Measurements from ENCODE around the gene RPL10.

The RPL10 gene

GRCh38 chrX:154401918-154402621 lies 3.9 kb downstream of the RPL10 start:
- no peak for DNase-seq

GRCh38 chrX:154402622-154403127 lies 4.5 kb downstream of the RPL10 start:
- DNase-seq, result no peak

- DNase-seq, result no peak
Measured at GRCh38 chrX:154403192-154403591, 5.0 kb downstream of the RPL10 start.

DNA sequence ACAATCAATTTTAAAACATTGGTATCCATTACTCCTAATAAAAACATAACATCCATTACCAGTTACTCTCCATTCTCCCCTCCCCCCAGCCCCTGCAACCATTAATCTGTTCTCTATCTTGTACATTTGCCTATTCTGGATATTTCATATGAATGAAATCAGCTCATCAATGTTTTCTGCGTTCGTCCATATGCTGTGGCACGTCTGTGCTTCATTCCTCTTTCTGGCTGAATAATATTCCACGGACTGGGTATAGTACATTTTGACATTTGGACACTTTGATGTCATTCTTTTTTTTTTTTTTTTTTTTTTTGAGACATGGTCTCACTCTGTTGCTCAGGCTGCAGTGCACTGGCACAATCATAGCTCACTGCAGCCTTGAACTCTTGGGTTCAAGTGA lies 5.7 kb downstream of the RPL10 start:
- DNase-seq, result no peak

DNA sequence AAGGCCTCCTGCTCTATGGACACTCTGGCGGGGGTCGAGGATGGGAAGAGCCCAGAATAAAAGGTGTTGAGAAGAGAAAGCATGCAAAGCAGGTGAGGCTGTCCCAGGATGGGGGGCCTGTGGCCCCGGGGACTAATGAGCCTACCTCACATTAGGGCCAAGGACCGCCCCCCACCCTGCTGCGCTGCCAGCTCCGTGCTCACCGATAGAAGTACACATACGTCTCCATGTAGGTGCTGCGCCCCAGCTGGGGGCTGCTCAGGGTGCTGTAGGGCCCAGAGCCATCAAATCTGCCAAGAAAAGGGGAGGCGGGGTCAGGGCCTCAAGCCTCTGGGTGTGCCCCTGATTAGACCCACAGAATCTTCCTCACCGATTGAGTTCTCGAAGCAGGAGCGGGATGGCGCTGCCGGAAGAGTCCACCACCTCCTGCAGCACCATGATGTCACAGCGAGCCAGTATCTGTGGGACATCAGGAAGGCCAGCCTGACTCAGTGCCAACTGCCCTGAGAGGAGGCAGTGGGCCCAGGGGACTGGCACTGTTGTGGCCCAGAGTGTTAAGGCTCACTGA lies 6.5 kb downstream of the RPL10 start:
- no peak for DNase-seq

DNA sequence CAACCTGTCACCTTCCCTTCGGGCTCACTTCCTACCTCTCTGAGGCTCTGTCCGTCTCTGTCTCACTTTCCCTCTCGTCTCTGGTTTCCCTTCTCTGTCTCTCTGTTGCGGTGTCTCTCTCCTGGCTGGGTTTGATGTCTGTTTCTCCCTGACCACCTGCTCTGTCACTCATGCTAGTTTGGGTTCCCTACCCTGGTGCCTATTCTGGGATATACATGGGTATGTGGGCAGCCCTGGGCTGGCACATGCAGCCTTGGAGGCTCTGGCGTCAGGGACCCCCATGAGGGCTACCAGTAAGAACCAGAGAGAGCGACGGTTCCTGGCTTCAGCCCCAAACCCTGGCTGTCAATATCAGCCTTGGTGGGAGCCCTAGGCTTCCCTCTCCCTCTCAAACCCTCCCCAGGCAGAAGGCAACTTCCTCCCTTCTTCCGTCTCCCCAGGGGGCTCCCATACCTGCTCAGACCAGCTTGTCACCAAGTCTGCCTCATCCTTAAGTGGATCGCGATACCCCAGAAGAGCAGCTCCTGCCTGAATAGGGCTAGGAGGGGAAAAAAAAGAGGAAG lies 10.6 kb downstream of the RPL10 start:
- DNase-seq, result no peak

- peak; percentile 81 for DNase-seq
Measured at GRCh38 chrX:154409222-154409871, 11.2 kb downstream of the RPL10 start, which contains the start of gene DNASE1L1. DNASE1L1 (minus strand) TSS chrX:154409254; CDS start chrX:154405568, 3,686 bp downstream.

- DNase-seq, result no peak
Measured at GRCh38 chrX:154411981-154412340, 13.8 kb downstream of the RPL10 start.

GRCh38 chrX:154412468-154412867 lies 14.3 kb downstream of the RPL10 start:
- no peak for DNase-seq

GRCh38 chrX:154413142-154413541 lies 15.0 kb downstream of the RPL10 start:
- no peak for DNase-seq

DNA sequence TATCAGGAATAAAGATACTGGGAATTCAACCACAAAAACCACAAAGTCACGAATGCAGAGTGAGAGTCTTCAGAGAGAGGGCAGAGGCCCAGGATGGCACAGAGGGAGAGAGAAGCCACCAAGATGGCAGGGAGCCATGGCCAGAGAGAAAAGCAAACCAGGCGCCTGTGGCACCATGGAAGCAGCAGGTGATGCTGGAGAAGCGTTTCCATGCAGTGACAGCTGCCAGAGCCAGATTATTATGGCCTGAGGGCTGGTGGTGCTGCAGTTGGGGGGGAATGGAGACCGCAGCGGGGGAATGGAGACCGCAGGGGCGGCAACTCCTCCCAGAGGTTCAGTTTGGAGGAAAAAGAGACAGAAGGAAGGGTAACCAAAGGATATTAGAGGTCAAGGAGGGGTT lies 19.0 kb downstream of the RPL10 start:
- no peak for DNase-seq

DNA sequence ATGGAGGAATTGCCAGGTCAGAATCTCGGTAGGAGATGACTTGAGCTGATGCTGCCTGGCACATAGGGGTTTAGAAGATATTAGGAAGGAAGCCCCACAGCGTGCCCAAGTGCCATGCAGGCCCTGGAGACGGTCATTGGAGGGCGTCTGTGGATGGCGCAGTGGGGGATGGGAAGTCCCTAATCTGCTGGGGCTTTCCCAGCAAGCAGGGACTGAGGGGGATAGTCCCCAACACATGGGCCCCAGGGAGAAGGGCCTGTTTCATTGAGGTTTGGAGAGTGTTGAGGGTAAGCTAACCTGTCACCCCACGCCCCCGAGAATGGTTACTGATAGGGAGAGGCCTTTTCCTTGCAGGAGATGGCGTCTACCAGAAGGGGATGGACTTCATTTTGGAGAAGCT lies 21.0 kb downstream of the RPL10 start:
- DNase-seq, result no peak

DNA sequence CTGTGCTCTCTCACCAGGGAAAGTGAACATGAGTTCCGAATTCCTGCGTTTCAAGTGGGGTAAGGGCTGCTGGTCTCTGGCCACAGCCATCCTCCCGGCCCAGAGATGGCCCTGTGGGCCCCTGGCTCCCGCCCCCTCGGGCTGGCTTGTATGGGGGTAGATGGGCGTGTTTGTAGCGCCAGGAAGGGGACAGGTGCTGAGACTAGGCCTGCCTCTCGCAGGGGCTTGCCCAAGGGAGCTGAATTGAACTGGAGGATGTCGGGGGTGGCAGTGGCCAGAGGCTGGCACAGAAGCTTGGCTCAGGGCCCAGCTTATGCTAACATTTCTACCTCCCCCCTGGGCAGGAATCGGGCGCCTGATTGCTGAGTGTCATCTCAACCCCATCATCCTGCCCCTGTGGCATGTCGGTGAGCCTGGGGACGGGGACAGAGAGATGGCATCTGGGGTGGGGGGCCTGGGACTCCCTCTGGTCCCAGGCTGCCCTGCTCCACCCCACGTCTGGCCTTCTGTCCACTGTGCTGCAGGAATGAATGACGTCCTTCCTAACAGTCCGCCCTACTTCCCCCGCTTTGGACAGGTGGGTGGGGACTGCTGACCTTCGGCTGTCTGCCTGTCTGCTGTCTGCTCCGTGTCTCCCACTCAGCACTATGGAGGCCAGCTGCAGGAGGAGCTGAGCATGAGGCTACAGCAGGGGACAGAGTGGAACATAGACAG lies 21.7 kb downstream of the RPL10 start:
- no peak for DNase-seq

GRCh38 chrX:154420402-154420756 lies 22.2 kb downstream of the RPL10 start:
- DNase-seq, result no peak

DNA sequence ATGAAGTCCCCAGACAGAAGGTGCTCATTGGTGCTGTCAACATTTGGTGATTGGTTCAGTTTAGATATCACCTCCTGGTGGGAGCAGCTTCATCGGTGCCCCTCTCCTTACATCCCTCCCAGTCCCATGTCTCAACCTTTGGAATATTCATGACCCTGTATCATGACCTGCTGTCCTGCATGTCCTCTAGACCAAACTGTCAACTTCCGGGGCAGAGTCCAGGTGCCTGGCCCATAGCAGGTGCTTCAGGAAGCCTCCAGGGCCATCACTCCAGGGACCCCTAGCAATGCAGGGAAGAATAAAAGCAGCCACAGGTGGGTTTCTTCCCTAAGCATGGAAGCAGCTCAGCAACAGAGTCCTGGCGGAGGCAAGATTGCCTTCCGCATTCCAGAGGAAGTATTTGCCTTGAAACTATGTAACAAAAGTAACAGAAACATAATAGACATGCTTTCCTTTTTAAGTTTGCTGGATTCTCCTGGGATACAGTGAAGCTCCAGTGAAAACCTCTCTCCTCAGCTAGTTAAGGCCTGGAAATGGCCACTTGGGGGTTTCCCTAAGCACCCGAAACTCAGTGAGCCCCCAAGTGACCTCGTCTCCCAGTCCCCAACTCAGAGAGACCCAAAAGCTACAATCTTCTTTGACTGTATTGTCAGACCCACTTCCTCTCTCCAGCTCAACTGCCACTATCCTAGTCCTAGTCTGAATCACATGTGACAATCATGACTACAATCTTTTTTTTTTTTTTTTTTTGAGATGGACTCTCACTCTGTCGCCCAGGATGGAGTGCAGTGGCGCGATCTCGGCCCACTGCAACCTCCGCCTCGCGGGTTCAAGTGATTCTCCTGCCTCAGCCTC lies 29.0 kb downstream of the RPL10 start:
- no peak for DNase-seq

DNA sequence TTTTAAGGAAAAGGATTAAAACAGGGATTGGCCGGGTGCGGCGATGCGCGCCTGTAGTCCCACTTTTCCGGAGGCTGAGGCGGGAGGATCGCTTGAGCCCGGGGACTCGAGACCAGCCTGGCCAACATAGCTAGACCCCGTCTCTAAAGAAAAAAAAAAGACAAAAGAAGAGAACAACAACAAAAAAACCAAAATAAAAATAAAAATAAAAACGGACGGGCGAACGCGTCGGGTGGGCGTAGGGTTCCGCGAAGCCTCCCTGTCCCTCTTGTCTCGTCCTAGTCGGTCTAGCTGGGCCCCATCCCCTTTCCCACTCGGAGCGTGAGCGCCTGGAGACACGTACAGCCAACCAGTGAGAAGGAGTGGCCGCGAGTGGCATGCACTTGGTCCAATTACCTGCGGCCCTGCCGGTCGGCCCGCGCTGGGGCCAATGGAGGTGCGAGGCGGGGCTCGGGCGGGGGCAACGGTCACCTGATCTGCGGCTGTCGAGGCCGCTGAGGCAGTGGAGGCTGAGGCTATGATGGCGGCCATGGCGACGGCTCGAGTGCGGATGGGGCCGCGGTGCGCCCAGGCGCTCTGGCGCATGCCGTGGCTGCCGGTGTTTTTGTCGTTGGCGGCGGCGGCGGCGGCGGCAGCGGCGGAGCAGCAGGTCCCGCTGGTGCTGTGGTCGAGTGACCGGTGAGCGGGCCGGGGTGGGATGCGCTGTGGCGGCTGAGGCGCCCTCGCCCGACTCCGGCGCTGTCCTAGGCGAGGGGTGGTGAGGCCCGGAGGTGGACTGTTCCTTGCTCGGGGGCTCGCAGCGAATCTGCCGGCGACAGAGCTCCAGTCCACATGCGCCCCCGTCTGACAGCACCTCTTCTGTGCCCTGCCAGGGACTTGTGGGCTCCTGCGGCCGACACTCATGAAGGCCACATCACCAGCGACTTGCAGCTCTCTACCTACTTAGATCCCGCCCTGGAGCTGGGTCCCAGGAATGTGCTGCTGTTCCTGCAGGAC lies 30.3 kb downstream of the RPL10 start, which contains the start of gene ATP6AP1:
TSS of gene ATP6AP1 (plus strand) at position 502 of the 996 bp plus-strand sequence. CDS start at position 518, 16 bp downstream.
- peak; percentile 93 for DNase-seq

DNA sequence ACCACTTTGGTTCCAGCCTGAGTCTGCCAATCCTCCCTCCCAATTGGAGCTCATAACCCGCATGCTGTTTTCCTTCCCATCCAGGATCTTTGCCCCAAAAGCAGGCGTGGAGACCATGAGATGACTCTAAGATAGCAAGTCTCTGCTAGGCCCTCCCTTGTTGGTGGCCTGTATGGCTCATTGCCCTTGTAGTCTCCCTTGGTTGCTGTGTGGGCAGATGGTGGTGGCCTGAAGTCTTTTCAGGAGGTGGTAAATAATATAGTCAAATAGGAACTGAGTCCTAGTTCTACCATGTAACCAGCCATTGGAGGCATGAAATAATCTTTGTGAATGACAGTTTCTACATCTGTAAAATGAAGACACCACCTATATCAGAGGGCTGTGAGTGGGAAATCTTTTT lies 31.5 kb downstream of the RPL10 start:
- DNase-seq, result no peak

- no peak for DNase-seq
Measured at GRCh38 chrX:154430479-154430878, 32.3 kb downstream of the RPL10 start.

DNA sequence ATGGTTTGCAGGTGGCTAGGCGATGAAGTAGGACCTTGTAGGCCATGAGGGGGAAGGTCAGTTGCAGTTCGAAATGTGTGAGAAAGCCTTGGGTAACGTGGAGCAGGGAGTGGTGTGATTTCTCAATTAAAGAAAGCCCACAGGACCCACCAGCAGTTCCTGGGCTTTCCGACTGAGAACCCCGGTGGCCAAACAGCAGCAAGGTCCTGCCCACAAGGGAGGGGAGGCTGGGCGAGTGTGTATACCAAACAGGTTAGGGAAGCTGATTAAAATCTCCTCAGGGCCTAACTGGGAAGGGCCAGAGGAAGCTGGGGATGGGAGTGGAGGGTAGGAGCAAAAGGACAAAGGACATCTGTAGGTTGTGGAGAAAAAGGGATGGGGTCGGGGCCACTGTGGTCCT lies 32.7 kb downstream of the RPL10 start:
- DNase-seq, result no peak

GRCh38 chrX:154431341-154431740 lies 33.2 kb downstream of the RPL10 start:
- DNase-seq, result no peak

DNA sequence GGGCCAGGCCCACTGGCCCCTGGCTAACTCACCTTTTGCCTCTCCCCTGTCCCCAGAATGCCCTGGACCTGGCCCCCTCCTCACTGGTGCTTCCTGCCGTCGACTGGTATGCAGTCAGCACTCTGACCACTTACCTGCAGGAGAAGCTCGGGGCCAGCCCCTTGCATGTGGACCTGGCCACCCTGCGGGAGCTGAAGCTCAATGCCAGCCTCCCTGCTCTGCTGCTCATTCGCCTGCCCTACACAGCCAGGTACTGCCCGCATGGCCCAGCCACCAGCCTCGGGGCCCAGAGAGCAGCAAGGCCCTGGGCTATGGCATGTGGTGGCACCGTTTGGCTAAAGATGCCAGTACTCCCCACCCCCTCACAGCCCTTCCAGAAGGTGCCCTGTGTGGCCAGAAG lies 34.0 kb downstream of the RPL10 start:
- no peak for DNase-seq

Data from fibroblast of upper back skin (primary cell).